Measurements from ENCODE around the gene TMEM63C.
"Not testable (repeated sequence)": the region's sequence is repeated elsewhere in the genome, so short reads cannot be mapped to it uniquely, and the experiment has no call there.

The TMEM63C gene

GRCh38 chr14:77276295-77276935 lies 94.8 kb downstream of the TMEM63C start:
- no peak for DNase-seq (ENCODE audit: low read depth)

GRCh38 chr14:77276959-77277358 lies 95.4 kb downstream of the TMEM63C start:
- DNase-seq (ENCODE audit: low read depth) = no peak

- DNase-seq (ENCODE audit: low read depth) = no peak
Measured at GRCh38 chr14:77278461-77279230, 97.0 kb downstream of the TMEM63C start.

- DNase-seq (ENCODE audit: low read depth) = no peak
Measured at GRCh38 chr14:77279719-77280118, 98.1 kb downstream of the TMEM63C start.

- DNase-seq (ENCODE audit: low read depth) = not testable (repeated sequence)
Measured at GRCh38 chr14:77280921-77281320, 99.3 kb downstream of the TMEM63C start.

- DNase-seq (ENCODE audit: low read depth) = no peak
Measured at GRCh38 chr14:77281852-77282410, 100.3 kb downstream of the TMEM63C start.

GRCh38 chr14:77284066-77284465 lies 102.5 kb downstream of the TMEM63C start:
- no peak for DNase-seq (ENCODE audit: low read depth)

GRCh38 chr14:77284466-77284865 lies 102.9 kb downstream of the TMEM63C start:
- DNase-seq (ENCODE audit: low read depth) = no peak

GRCh38 chr14:77286576-77286975 lies 105.0 kb downstream of the TMEM63C start:
- DNase-seq (ENCODE audit: low read depth) = no peak

GRCh38 chr14:77290705-77291104 lies 109.1 kb downstream of the TMEM63C start:
- no peak for DNase-seq (ENCODE audit: low read depth)

GRCh38 chr14:77296155-77296554 lies 114.6 kb downstream of the TMEM63C start:
- DNase-seq (ENCODE audit: low read depth) = no peak

GRCh38 chr14:77296906-77297305 lies 115.3 kb downstream of the TMEM63C start:
- DNase-seq (ENCODE audit: low read depth) = no peak

- DNase-seq (ENCODE audit: low read depth) = no peak
Measured at GRCh38 chr14:77299771-77300170, 118.2 kb downstream of the TMEM63C start.

GRCh38 chr14:77301103-77301502 lies 119.5 kb downstream of the TMEM63C start:
- no peak for DNase-seq (ENCODE audit: low read depth)

- no peak for DNase-seq (ENCODE audit: low read depth)
Measured at GRCh38 chr14:77302926-77303325, 121.3 kb downstream of the TMEM63C start.

GRCh38 chr14:77303417-77304156 lies 122.0 kb downstream of the TMEM63C start:
- DNase-seq (ENCODE audit: low read depth) = peak; percentile 87

GRCh38 chr14:77305696-77306095 lies 124.1 kb downstream of the TMEM63C start:
- no peak for DNase-seq (ENCODE audit: low read depth)

GRCh38 chr14:77306416-77306815 lies 124.8 kb downstream of the TMEM63C start:
- no peak for DNase-seq (ENCODE audit: low read depth)

- DNase-seq (ENCODE audit: low read depth) = no peak
Measured at GRCh38 chr14:77306851-77307496, 125.4 kb downstream of the TMEM63C start.
